K562 (cell line): ENCODE results near the gene GFI1. TPM values are rescaled to one million over a fixed set of nuclear protein-coding genes. Genes with fewer than 3 reads are reported as not detected.
A peak's percentile ranks its signal among the peaks of the same experiment; 100 is the strongest.

Experiments
- ATAC-seq: fragments of 200-7000 bp; cut with Tn5 transposase; 3 replicates; pipeline ENCODE4 v1.9.1; 2020; ENCODE audit warnings: moderate library complexity
- BruUV-seq: library from RNA; stranded (reverse); fragments of 400-500 nt; replicated peaks from 2 replicates; lab custom pipeline; 2021; lab: Mats Ljungman, UMichigan
- CTCF ChIA-PET: fragments of 300-600 bp; formaldehyde crosslinking; extraction: SDS; loops from one replicate; lab custom pipeline; 2021; ENCODE audit warnings: low intra/inter-chr PET ratio; lab: Yijun Ruan, JAX
- POLR2A ChIA-PET: fragments of 300-600, 350-650 bp; sonication (Branson Sonifier 250); formaldehyde crosslinking; extraction: SDS; loops from one replicate; lab custom pipeline; 2021; ENCODE audit warnings: antibody characterized with exemption, inconsistent platforms; lab: Yijun Ruan, JAX
- DNase-seq, 4 experiments: peaks; one replicate each; pipeline versions ENCODE4 v3.0.0 to v3.0.0-alpha.2; 2011 to 2018; ENCODE audit warnings: low spot score in 3 of 4, mixed read lengths in 3 of 4; ENCODE audit errors: extremely low read depth in 1 of 4
- FAIRE-seq: peaks from 2 replicates; lab custom pipeline; 2011; peaks lifted over from hg19 to GRCh38; lab: Jason Lieb, UNC
- H2AFZ ChIP-seq: 2 replicates; pipeline ENCODE4 v1.6.0; 2011; ENCODE audit warnings: low read depth, low read length, control low read depth, inconsistent platforms
- H3K27ac ChIP-seq: fragments of 200-600 bp; 3 replicates; pipeline ENCODE4 v1.8.0; 2011; ENCODE audit warnings: low read depth, mild to moderate bottlenecking, control low read depth, inconsistent platforms, low read length, moderate library complexity, mixed read lengths; ENCODE audit errors: extremely low read depth
- H3K27me3 ChIP-seq, 2 experiments: fragments of 300-600 bp in 1 of 2; 2 replicates in 1 of 2; 3 replicates in 1 of 2; pipeline versions ENCODE4 v1.6.0 to v1.8.0; 2011; ENCODE audit warnings: inconsistent platforms in 2 of 2, low read length in 2 of 2, mild to moderate bottlenecking in 1 of 2, mixed read lengths in 1 of 2, moderate library complexity in 1 of 2; ENCODE audit not compliant: control insufficient read depth in 2 of 2, insufficient read depth in 2 of 2
- H3K36me3 ChIP-seq: fragments of 300-600 bp; 3 replicates; pipeline ENCODE4 v1.8.0; 2011; ENCODE audit warnings: mild to moderate bottlenecking, low read length, inconsistent platforms; ENCODE audit not compliant: control insufficient read depth, insufficient read depth
- H3K4me1 ChIP-seq, 2 experiments: fragments of 200-600 bp in 1 of 2; replicated peaks in 1 of 2; 2 replicates in 1 of 2; 3 replicates in 1 of 2; pipeline versions ENCODE4 v1.5.1 to v1.8.0; 2011; ENCODE audit warnings: inconsistent platforms in 2 of 2, low read length in 2 of 2, mild to moderate bottlenecking in 1 of 2, mixed read lengths in 1 of 2, moderate library complexity in 1 of 2; ENCODE audit not compliant: control insufficient read depth in 2 of 2, insufficient read depth in 2 of 2
- H3K4me2 ChIP-seq: 2 replicates; pipeline ENCODE4 v1.6.1; 2011; ENCODE audit warnings: low read length, control low read depth, inconsistent platforms, mixed read lengths; ENCODE audit not compliant: insufficient read depth
- H3K4me3 ChIP-seq: fragments of 200-600 bp; sonication (generic), shearing (Covaris generic); 2 replicates; pipeline ENCODE4 v1.5.1; 2016; ENCODE audit warnings: control low read depth, inconsistent platforms
- H3K79me2 ChIP-seq: fragments of 200-600 bp; 3 replicates; pipeline ENCODE4 v1.8.0; 2011; ENCODE audit warnings: low read length, inconsistent platforms; ENCODE audit not compliant: control insufficient read depth, insufficient read depth
- H3K9ac ChIP-seq, 2 experiments: 2 replicates each; pipeline versions ENCODE4 v1.6.0 to v1.6.1; 2011; ENCODE audit warnings: low read depth in 2 of 2, low read length in 2 of 2, control low read depth in 1 of 2, inconsistent platforms in 1 of 2, mild to moderate bottlenecking in 1 of 2, mixed read lengths in 1 of 2; ENCODE audit not compliant: insufficient read depth in 1 of 2
- H3K9me1 ChIP-seq: one replicate; pipeline ENCODE4 v1.6.0; 2011; ENCODE audit warnings: inconsistent platforms, mild to moderate bottlenecking, low read length, moderate library complexity; ENCODE audit not compliant: control insufficient read depth, insufficient read depth
- H3K9me3 ChIP-seq: replicated peaks from 2 replicates; pipeline ENCODE4 v1.5.1; 2011; ENCODE audit warnings: low read depth, low read length, inconsistent platforms; ENCODE audit not compliant: control insufficient read depth, insufficient read depth
- H4K20me1 ChIP-seq: replicated peaks from 2 replicates; pipeline ENCODE4 v1.6.1; 2011; ENCODE audit warnings: low read length, inconsistent platforms, mixed read lengths; ENCODE audit not compliant: control insufficient read depth, insufficient read depth
- CEBPB ChIP-seq: fragments of 450-650 bp; IDR thresholded peaks from 2 replicates; pipeline ENCODE4 v1.6.1; 2016; ENCODE audit warnings: missing genetic modification characterization, missing compliant biosample characterization
- L3MBTL2 ChIP-seq: fragments of 450-650 bp; IDR thresholded peaks from 2 replicates; pipeline ENCODE4 v1.6.1; 2016; ENCODE audit warnings: mild to moderate bottlenecking, moderate library complexity
- MAFK ChIP-seq: IDR thresholded peaks from 2 replicates; pipeline ENCODE4 v1.6.1; 2011; ENCODE audit warnings: low read length, improper control_type of control experiment
- WGBS: fragments of 100-300 bp; shearing (Covaris generic); methylation state at CpG from one replicate; pipeline ENCODE4 v1.1.6; 2016; ENCODE audit warnings: low coverage, mixed read lengths; ENCODE audit not compliant: insufficient coverage; ENCODE audit errors: missing lambda C conversion rate; 5-methylcytosine and 5-hydroxymethylcytosine counted together
- in situ Hi-C: fragments of 300-500 bp; cut with MboI; formaldehyde crosslinking; loops from 4 replicates; pipeline ENCODE4 v1.15.0; 2018; ENCODE audit warnings: inconsistent platforms, mixed read lengths
- intact Hi-C: fragments of 100-400 bp; cut with micrococcal nuclease; formaldehyde crosslinking; loops from 2 replicates; pipeline ENCODE4 v1.14.2; 2022
- polyA plus RNA-seq, 8 experiments: library from polyadenylated mRNA; depleted of rRNA in 4 of 8; stranded (reverse) in 5 of 8; unstranded in 3 of 8; fragments of >200 nt; fragmentation: Nextera tagmentation in 2 of 8; fragmentation: Illumina TruSeq in 1 of 8; extraction: Ambion mirVana in 2 of 8; extraction: Trizol in 1 of 8; gene quantifications; 2 replicates each; pipeline versions ENCODE4 v1.2.1 to v1.2.3, GENCODE V29; 2011 to 2014; ENCODE audit warnings: inconsistent platforms in 1 of 8, missing spikeins in 1 of 8
- total RNA-seq, 7 experiments: library from RNA; depleted of rRNA in 6 of 7; stranded (reverse); fragments of >200 nt in 6 of 7; fragmentation: Illumina TruSeq in 2 of 7; extraction: Trizol in 2 of 7; gene quantifications; 2 replicates each; pipeline versions ENCODE4 v1.2.1 to v1.2.3, GENCODE V29; 2011 to 2021; ENCODE audit warnings: low replicate concordance in 1 of 7
- TF ChIP-seq, protein P1 (sequence below): fragments of 450-650 bp; IDR thresholded peaks from 2 replicates; pipeline ENCODE4 v1.6.1; 2016; ENCODE audit warnings: low read depth

Gene GFI1
- total and polyA plus RNA-seq, 9 of the 15 experiments (the other 6 are each of a cell fraction or from before 2014, with no cell fraction given): 0.07 to 0.93 (median 0.46) TPM

DNA sequence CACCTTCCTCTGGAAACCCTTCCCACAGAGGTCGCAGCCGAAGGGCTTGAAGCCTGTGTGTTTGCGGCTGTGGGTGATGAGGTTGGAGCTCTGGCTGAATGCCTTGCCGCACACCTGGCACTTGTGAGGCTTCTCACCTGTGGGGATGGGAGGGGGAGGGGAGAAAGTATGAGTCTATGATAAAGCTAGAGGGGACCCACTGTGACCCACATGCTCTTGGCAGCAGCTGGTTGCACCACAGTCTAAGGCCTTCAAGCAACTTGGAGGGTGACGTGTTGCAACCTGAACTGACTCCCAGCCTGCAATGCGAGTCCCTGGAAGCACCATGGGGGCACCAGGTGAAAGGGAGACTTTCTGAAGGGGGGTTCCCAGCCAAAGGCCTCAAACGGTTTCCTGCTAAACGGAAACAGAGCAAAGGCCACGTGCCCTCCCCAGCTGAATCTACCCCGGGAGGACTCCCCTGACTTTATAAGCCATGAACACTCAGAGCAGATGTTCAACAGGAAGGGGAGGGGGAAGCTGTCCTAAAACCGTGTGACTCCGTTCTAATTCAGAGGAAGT lies 10.6 kb downstream of the GFI1 start:
- in situ Hi-C loops (no loop called here), intact Hi-C loops (no loop called here)
- peaks cover 0 to 12% of the 10 kb centered on the region in 2 experiments; a peak in 2 of 5 replicates for H3K27me3 ChIP-seq
- no peaks in the 10 kb centered on the region for H4K20me1 ChIP-seq
- FAIRE-seq (no peak), ATAC-seq (no peak; the same call in 2 of the 3 replicates), DNase-seq (no peak)
- no peak overlapping the region for H3K4me2 ChIP-seq
- H3K4me3 ChIP-seq: no peak overlapping the region
- H3K9ac ChIP-seq: no peak overlapping the region
- TF ChIP-seq CEBPB (tag): 0 out of 2 replicates have a peak, but pooled peaks have one; percentile 13
- peak; percentile 52; the same call in 1 of the 2 replicates for TF ChIP-seq L3MBTL2
- TF ChIP-seq MAFK: no peak
- TF ChIP-seq, protein P1, sequence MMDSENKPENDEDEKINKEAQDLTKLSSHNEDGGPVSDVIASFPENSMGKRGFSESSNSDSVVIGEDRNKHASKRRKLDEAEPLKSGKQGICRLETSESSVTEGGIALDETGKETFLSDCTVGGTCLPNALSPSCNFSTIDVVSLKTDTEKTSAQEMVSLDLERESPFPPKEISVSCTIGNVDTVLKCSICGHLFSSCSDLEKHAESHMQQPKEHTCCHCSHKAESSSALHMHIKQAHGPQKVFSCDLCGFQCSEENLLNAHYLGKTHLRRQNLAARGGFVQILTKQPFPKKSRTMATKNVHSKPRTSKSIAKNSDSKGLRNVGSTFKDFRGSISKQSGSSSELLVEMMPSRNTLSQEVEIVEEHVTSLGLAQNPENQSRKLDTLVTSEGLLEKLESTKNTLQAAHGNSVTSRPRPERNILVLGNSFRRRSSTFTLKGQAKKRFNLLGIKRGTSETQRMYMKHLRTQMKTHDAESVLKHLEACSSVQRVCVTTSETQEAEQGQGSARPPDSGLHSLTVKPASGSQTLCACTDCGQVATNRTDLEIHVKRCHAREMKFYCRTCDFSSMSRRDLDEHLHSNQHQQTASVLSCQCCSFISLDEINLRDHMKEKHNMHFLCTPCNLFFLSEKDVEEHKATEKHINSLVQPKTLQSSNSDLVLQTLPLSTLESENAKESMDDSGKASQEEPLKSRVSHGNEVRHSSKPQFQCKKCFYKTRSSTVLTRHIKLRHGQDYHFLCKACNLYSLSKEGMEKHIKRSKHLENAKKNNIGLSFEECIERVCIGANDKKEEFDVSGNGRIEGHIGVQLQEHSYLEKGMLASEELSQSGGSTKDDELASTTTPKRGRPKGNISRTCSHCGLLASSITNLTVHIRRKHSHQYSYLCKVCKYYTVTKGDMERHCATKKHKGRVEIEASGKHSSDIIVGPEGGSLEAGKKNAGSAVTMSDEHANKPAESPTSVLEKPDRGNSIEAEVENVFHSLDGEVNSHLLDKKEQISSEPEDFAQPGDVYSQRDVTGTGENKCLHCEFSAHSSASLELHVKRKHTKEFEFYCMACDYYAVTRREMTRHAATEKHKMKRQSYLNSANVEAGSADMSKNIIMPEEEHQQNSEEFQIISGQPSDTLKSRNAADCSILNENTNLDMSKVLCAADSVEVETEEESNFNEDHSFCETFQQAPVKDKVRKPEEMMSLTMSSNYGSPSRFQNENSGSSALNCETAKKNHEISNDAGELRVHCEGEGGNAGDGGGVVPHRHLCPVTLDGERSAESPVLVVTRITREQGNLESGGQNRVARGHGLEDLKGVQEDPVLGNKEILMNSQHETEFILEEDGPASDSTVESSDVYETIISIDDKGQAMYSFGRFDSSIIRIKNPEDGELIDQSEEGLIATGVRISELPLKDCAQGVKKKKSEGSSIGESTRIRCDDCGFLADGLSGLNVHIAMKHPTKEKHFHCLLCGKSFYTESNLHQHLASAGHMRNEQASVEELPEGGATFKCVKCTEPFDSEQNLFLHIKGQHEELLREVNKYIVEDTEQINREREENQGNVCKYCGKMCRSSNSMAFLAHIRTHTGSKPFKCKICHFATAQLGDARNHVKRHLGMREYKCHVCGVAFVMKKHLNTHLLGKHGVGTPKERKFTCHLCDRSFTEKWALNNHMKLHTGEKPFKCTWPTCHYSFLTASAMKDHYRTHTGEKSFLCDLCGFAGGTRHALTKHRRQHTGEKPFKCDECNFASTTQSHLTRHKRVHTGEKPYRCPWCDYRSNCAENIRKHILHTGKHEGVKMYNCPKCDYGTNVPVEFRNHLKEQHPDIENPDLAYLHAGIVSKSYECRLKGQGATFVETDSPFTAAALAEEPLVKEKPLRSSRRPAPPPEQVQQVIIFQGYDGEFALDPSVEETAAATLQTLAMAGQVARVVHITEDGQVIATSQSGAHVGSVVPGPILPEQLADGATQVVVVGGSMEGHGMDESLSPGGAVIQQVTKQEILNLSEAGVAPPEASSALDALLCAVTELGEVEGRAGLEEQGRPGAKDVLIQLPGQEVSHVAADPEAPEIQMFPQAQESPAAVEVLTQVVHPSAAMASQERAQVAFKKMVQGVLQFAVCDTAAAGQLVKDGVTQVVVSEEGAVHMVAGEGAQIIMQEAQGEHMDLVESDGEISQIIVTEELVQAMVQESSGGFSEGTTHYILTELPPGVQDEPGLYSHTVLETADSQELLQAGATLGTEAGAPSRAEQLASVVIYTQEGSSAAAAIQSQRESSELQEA: no peak
- BruUV-seq: no TSS peak
- no peaks in the 10 kb centered on the region for H3K9me3 ChIP-seq
- no peaks in the 10 kb centered on the region for H3K9me1 ChIP-seq
- no peaks in the 10 kb centered on the region for H3K79me2 ChIP-seq
- no peak overlapping the region for H3K27ac ChIP-seq
- POLR2A ChIA-PET: interaction anchor here (0.6 to 1.2 kb wide), 3 partner anchors 10 to 177 kb away, joined by 3 to 4 read pairs (median 3); no protein-coding TSS in a partner anchor
- CTCF ChIA-PET: no interaction called here
- H3K36me3 ChIP-seq: no peaks in the 10 kb centered on the region
- H3K4me1 ChIP-seq: no peaks in the 10 kb centered on the region; a peak in 2 of 5 replicates
- peak overlapping the region; percentile 24; the same call in 1 of the 2 replicates for H2AFZ ChIP-seq
- WGBS: 29% methylated on average over 11 of the region's 12 CpGs
